HFFc6 (cell line): ENCODE measurements around the gene NOS1AP. TPM values are rescaled to one million over a fixed set of nuclear protein-coding genes. Genes with fewer than 3 reads are reported as not detected.
"Not testable (repeated sequence)": the region's sequence is repeated elsewhere in the genome, so short reads cannot be mapped to it uniquely, and the experiment has no call there.

Experiments
- DNase-seq: peaks from one replicate; pipeline ENCODE4 v3.0.0-alpha.2; 2018
- H3K27ac Mint-ChIP-seq: 2 replicates; pipeline ENCODE4 v1.8.0; 2020; ENCODE audit warnings: mild to moderate bottlenecking, mixed read lengths
- H3K27me3 Mint-ChIP-seq: 2 replicates; pipeline ENCODE4 v1.8.0; 2021; ENCODE audit warnings: mild to moderate bottlenecking, moderate library complexity, mixed read lengths; ENCODE audit not compliant: insufficient read depth
- H3K36me3 Mint-ChIP-seq: 2 replicates; pipeline ENCODE4 v1.8.0; 2021; ENCODE audit warnings: low read depth, mixed read lengths
- H3K4me1 Mint-ChIP-seq: 2 replicates; pipeline ENCODE4 v1.8.0; 2020; ENCODE audit warnings: low read depth, mixed read lengths
- H3K4me3 Mint-ChIP-seq: 2 replicates; pipeline ENCODE4 v1.8.0; 2020; ENCODE audit warnings: mild to moderate bottlenecking, moderate library complexity, mixed read lengths
- H3K9me3 Mint-ChIP-seq: 2 replicates; pipeline ENCODE4 v1.8.0; 2020; ENCODE audit warnings: mild to moderate bottlenecking, mixed read lengths
- CTCF ChIP-seq: fragments of 200-600 bp; sonication (generic); IDR thresholded peaks from 2 replicates; pipeline ENCODE4 v1.5.0; 2021; ENCODE audit warnings: antibody characterized with exemption, mild to moderate bottlenecking
- total RNA-seq, 6 experiments: library from RNA; stranded (reverse); fragmentation: NEBNext Ultra II Directional; extraction: Animal tissue kit (Norgen Biotek cat#: 25700); gene quantifications; 2 replicates in 1 of 6; 3 replicates in 5 of 6; pipeline ENCODE4 v1.2.3, GENCODE V29; 2021

The NOS1AP gene
- total RNA-seq, 6 experiments from 2014 or later: 0.11 to 0.62 (median 0.29) TPM

GRCh38 chr1:162406811-162407210, 337.3 kb downstream of the NOS1AP start:
- Mint-ChIP-seq H3K27me3 (peaks cover 9% of the 10 kb centered on the region), H3K27ac (no peak overlapping the region), H3K36me3 (no peaks in the 10 kb centered on the region), H3K4me1 (peaks cover 32% of the 10 kb centered on the region), H3K9me3 (no peaks in the 10 kb centered on the region), H3K4me3 (no peak overlapping the region)
- no peak for TF ChIP-seq CTCF
- no peak for DNase-seq

GRCh38 chr1:162407539-162407938, 338.0 kb downstream of the NOS1AP start:
- Mint-ChIP-seq H3K4me3 (no peak overlapping the region), H3K27ac (no peak overlapping the region), H3K36me3 (no peaks in the 10 kb centered on the region), H3K4me1 (peaks cover 33% of the 10 kb centered on the region), H3K9me3 (no peaks in the 10 kb centered on the region), H3K27me3 (peaks cover 10% of the 10 kb centered on the region)
- no peak for TF ChIP-seq CTCF
- no peak for DNase-seq

GRCh38 chr1:162412002-162412401, 342.5 kb downstream of the NOS1AP start, which contains the start of gene SH2D1B:
SH2D1B (minus strand) TSS chr1:162412136; CDS start chr1:162412016, 120 bp downstream.
- no peak for TF ChIP-seq CTCF
- H3K4me3 Mint-ChIP-seq: no peak within 1 kb of the TSS
- peaks cover 17% of the 10 kb centered on the region for H3K27me3 Mint-ChIP-seq
- no peak for DNase-seq
- H3K9me3 Mint-ChIP-seq: no peaks in the 10 kb centered on the region
- H3K4me1 Mint-ChIP-seq: peaks cover 6% of the 10 kb centered on the region
- H3K36me3 Mint-ChIP-seq: no peaks in the 10 kb centered on the region
- no peak within 1 kb of the TSS for H3K27ac Mint-ChIP-seq

- no peaks in the 10 kb centered on the region for H3K36me3 Mint-ChIP-seq
- no peak overlapping the region for H3K4me3 Mint-ChIP-seq
- no peak for DNase-seq
- peaks cover 17% of the 10 kb centered on the region for H3K4me1 Mint-ChIP-seq
- H3K27me3 Mint-ChIP-seq: peaks cover 15% of the 10 kb centered on the region
- H3K9me3 Mint-ChIP-seq: no peaks in the 10 kb centered on the region
- H3K27ac Mint-ChIP-seq: no peak overlapping the region
- TF ChIP-seq CTCF: no peak
These were observed 346.7 kb downstream of the NOS1AP start for GRCh38 chr1:162416215-162416614.

GRCh38 chr1:162416909-162417308, 347.4 kb downstream of the NOS1AP start:
- Mint-ChIP-seq H3K4me1 (peaks cover 13% of the 10 kb centered on the region), H3K9me3 (no peaks in the 10 kb centered on the region), H3K4me3 (no peak overlapping the region), H3K36me3 (no peaks in the 10 kb centered on the region), H3K27me3 (peaks cover 11% of the 10 kb centered on the region), H3K27ac (no peak overlapping the region)
- no peak for DNase-seq
- no peak for TF ChIP-seq CTCF

GRCh38 chr1:162417650-162418049, 348.2 kb downstream of the NOS1AP start:
- no peak overlapping the region for H3K4me3 Mint-ChIP-seq
- TF ChIP-seq CTCF: no peak
- H3K4me1 Mint-ChIP-seq: peaks cover 13% of the 10 kb centered on the region
- peaks cover 16% of the 10 kb centered on the region for H3K27me3 Mint-ChIP-seq
- H3K9me3 Mint-ChIP-seq: no peaks in the 10 kb centered on the region
- no peak for DNase-seq
- H3K27ac Mint-ChIP-seq: no peak overlapping the region
- H3K36me3 Mint-ChIP-seq: no peaks in the 10 kb centered on the region

GRCh38 chr1:162418584-162418983, 349.1 kb downstream of the NOS1AP start:
- not testable (repeated sequence) for H3K36me3 Mint-ChIP-seq, DNase-seq, H3K9me3 Mint-ChIP-seq, H3K27ac Mint-ChIP-seq, H3K4me3 Mint-ChIP-seq
- Mint-ChIP-seq H3K27me3 (peaks cover 19% of the 10 kb centered on the region), H3K4me1 (peaks cover 13% of the 10 kb centered on the region)

GRCh38 chr1:162419450-162419931, 350.0 kb downstream of the NOS1AP start:
- peaks cover 13% of the 10 kb centered on the region for H3K4me1 Mint-ChIP-seq
- not testable (repeated sequence) for H3K27ac Mint-ChIP-seq, H3K4me3 Mint-ChIP-seq, DNase-seq, H3K36me3 Mint-ChIP-seq, H3K9me3 Mint-ChIP-seq
- H3K27me3 Mint-ChIP-seq: peaks cover 22% of the 10 kb centered on the region
